Liver (tissue), 3 donors: ENCODE measurements around the gene TLE7.

Source experiments
- CTCF ChIP-seq: fragments of 150-350 bp; IDR thresholded peaks from 2 replicates; pipeline ENCODE4 v1.5.1; 2017; ENCODE audit warnings: improper control_type of control experiment, low read depth, low read length; ENCODE audit not compliant: missing input control
- EGR1 ChIP-seq, 2 donors: IDR thresholded peaks; 2 replicates each; pipeline ENCODE4 v1.6.1; 2016 to 2018; ENCODE audit warnings: antibody characterized with exemption in 2 of 2, low read depth in 2 of 2
- FOXA1 ChIP-seq: IDR thresholded peaks from 2 replicates; pipeline ENCODE4 v1.6.1; 2016; ENCODE audit warnings: antibody characterized with exemption
- GABPA ChIP-seq, 2 donors: IDR thresholded peaks in 1 of 2; conservative IDR thresholded peaks in 1 of 2; 2 replicates each; pipeline ENCODE4 v1.6.1; 2016; ENCODE audit warnings: antibody characterized with exemption in 2 of 2, mild to moderate bottlenecking in 1 of 2, moderate library complexity in 1 of 2
- JUND ChIP-seq, 2 donors: IDR thresholded peaks; 2 replicates each; pipeline ENCODE4 v1.6.1; 2016; ENCODE audit warnings: antibody characterized with exemption in 2 of 2
- donor health status: healthy.
- donor health status: healthy.

GRCh38 chr16:71389330-71389729 is 52.5 kb downstream of the TLE7 start:
- no peak for TF ChIP-seq CTCF
- TF ChIP-seq GABPA (IDR thresholded peaks at IDR 0.05 in 1 of 2, conservative IDR thresholded peaks at IDR 0.05 in 1 of 2), result no peak
- no peak for TF ChIP-seq EGR1 (IDR thresholded peaks at IDR 0.05; ENCODE audit: low read depth in 2 of 2)
- TF ChIP-seq FOXA1, result no peak
- TF ChIP-seq JUND (IDR thresholded peaks at IDR 0.05), result no peak
